GM23338 (cell line): ENCODE results near the gene LOXHD1. TPM values are rescaled to one million over a fixed set of nuclear protein-coding genes. Genes with fewer than 3 reads are reported as not detected.

ENCODE experiments used
- ATAC-seq: fragments of 200-7000 bp; cut with Tn5 transposase; 3 replicates; pipeline ENCODE4 v1.9.1; 2020
- DNase-seq: peaks from one replicate; pipeline ENCODE4 v3.0.0-alpha.2; 2015; ENCODE audit warnings: low spot score
- H2AFZ ChIP-seq: fragments of 200-600 bp; sonication (generic); 2 replicates; pipeline ENCODE4 v1.8.0; 2016; ENCODE audit warnings: antibody characterized with exemption, mild to moderate bottlenecking, moderate library complexity
- H3F3A ChIP-seq: fragments of 200-600 bp; sonication (generic); replicated peaks from 2 replicates; pipeline ENCODE4 v1.8.0; 2017; ENCODE audit warnings: antibody characterized with exemption, mixed run types, low read depth
- H3K27ac ChIP-seq: fragments of 200-600 bp; sonication (generic); 2 replicates; pipeline ENCODE4 v1.6.1; 2016; ENCODE audit warnings: low read depth
- H3K27me3 ChIP-seq: fragments of 200-600 bp; sonication (generic); 2 replicates; pipeline ENCODE4 v1.8.0; 2016; ENCODE audit warnings: mild to moderate bottlenecking, mixed run types, moderate library complexity; ENCODE audit not compliant: insufficient read depth
- H3K36me3 ChIP-seq: fragments of 200-600 bp; sonication (generic); 2 replicates; pipeline ENCODE4 v1.8.0; 2016; ENCODE audit warnings: mild to moderate bottlenecking; ENCODE audit not compliant: insufficient read depth
- H3K4me1 ChIP-seq: fragments of 200-600 bp; sonication (generic); 2 replicates; pipeline ENCODE4 v1.8.0; 2016; ENCODE audit warnings: mild to moderate bottlenecking, moderate library complexity; ENCODE audit not compliant: insufficient read depth
- H3K4me2 ChIP-seq: fragments of 200-600 bp; sonication (generic); 2 replicates; pipeline ENCODE4 v1.7.1; 2017; ENCODE audit warnings: mixed run types
- H3K4me3 ChIP-seq: fragments of 200-600 bp; sonication (generic); 2 replicates; pipeline ENCODE4 v1.6.1; 2016; ENCODE audit warnings: mixed run types
- H3K79me2 ChIP-seq: fragments of 200-600 bp; sonication (generic); replicated peaks from 2 replicates; pipeline ENCODE4 v1.8.0; 2017; ENCODE audit warnings: mild to moderate bottlenecking; ENCODE audit not compliant: insufficient read depth
- H3K9me2 ChIP-seq: fragments of 200-600 bp; sonication (generic); 2 replicates; pipeline ENCODE4 v1.8.0; 2017; ENCODE audit not compliant: insufficient read depth
- H4K20me1 ChIP-seq: fragments of 200-600 bp; sonication (generic); replicated peaks from 2 replicates; pipeline ENCODE4 v1.8.0; 2017; ENCODE audit warnings: mild to moderate bottlenecking; ENCODE audit not compliant: insufficient read depth
- H3K27ac Mint-ChIP-seq: 2 replicates; pipeline ENCODE4 v1.8.0; 2020; ENCODE audit warnings: inconsistent platforms, mild to moderate bottlenecking, moderate library complexity, mixed read lengths
- H3K27me3 Mint-ChIP-seq: 3 replicates; pipeline ENCODE4 v1.8.0; 2022; ENCODE audit warnings: low read depth, mild to moderate bottlenecking, moderate library complexity, mixed read lengths, inconsistent platforms; ENCODE audit not compliant: insufficient read depth, poor library complexity
- H3K36me3 Mint-ChIP-seq: 3 replicates; pipeline ENCODE4 v1.8.0; 2021; ENCODE audit warnings: low read depth, mild to moderate bottlenecking, inconsistent platforms, moderate library complexity, mixed read lengths
- H3K4me1 Mint-ChIP-seq: 3 replicates; pipeline ENCODE4 v1.8.0; 2020; ENCODE audit warnings: mild to moderate bottlenecking, inconsistent platforms, mixed read lengths
- H3K4me3 Mint-ChIP-seq: 3 replicates; pipeline ENCODE4 v1.8.0; 2021; ENCODE audit warnings: moderate library complexity, mild to moderate bottlenecking, inconsistent platforms, mixed read lengths
- H3K9me3 Mint-ChIP-seq: 3 replicates; pipeline ENCODE4 v1.8.0; 2020; ENCODE audit warnings: moderate library complexity, mild to moderate bottlenecking, inconsistent platforms, mixed read lengths
- CREB1 ChIP-seq: fragments of 250-450 bp; sonication (Bioruptor Pico); IDR thresholded peaks from 2 replicates; pipeline ENCODE4 v1.5.0; 2020; ENCODE audit warnings: low read depth, mild to moderate bottlenecking, moderate library complexity
- CTCF ChIP-seq, 2 experiments: fragments of 200-600 bp in 1 of 2; sonication (generic) in 1 of 2; conservative IDR thresholded peaks; 2 replicates each; pipeline versions ENCODE4 v1.5.1 to v1.6.1; 2016 to 2017; ENCODE audit warnings: antibody characterized with exemption in 2 of 2, low read depth in 2 of 2, mild to moderate bottlenecking in 2 of 2, moderate library complexity in 1 of 2
- EZH2 ChIP-seq: fragments of 200-600 bp; sonication (generic); IDR thresholded peaks from one replicate; pipeline ENCODE4 v1.8.0; 2017; ENCODE audit warnings: antibody characterized with exemption, mild to moderate bottlenecking, low read depth; ENCODE audit not compliant: unreplicated experiment
- EZH2phosphoT487 ChIP-seq: fragments of 200-600 bp; sonication (generic); IDR thresholded peaks from one replicate; pipeline ENCODE4 v1.8.1; 2018; ENCODE audit warnings: antibody characterized with exemption; ENCODE audit not compliant: unreplicated experiment
- JUNB ChIP-seq: IDR thresholded peaks from one replicate; pipeline ENCODE4 v1.6.1; 2016; ENCODE audit warnings: antibody characterized with exemption; ENCODE audit not compliant: unreplicated experiment
- NANOG ChIP-seq: IDR thresholded peaks from 2 replicates; pipeline ENCODE4 v1.6.1; 2016; ENCODE audit warnings: antibody characterized with exemption, borderline replicate concordance
- POLR2AphosphoS5 ChIP-seq: IDR thresholded peaks from 2 replicates; pipeline ENCODE4 v1.6.1; 2016; ENCODE audit warnings: antibody characterized with exemption, low read depth
- REST ChIP-seq: IDR thresholded peaks from one replicate; pipeline ENCODE4 v1.6.1; 2018; ENCODE audit warnings: antibody characterized with exemption; ENCODE audit not compliant: unreplicated experiment
- STAT1 ChIP-seq: IDR thresholded peaks from one replicate; pipeline ENCODE4 v1.6.1; 2016; ENCODE audit warnings: antibody characterized with exemption; ENCODE audit not compliant: unreplicated experiment
- ZNF114 ChIP-seq: fragments of 250-450 bp; sonication (Bioruptor Pico); IDR thresholded peaks from 2 replicates; pipeline ENCODE4 v1.5.0; 2020; ENCODE audit warnings: mild to moderate bottlenecking, moderate library complexity
- ZNF331 ChIP-seq: fragments of 250-450 bp; sonication (Bioruptor Pico); IDR thresholded peaks from 2 replicates; pipeline ENCODE4 v1.5.0; 2020; ENCODE audit warnings: low read depth, mild to moderate bottlenecking, moderate library complexity
- ZNF462 ChIP-seq: fragments of 250-450 bp; sonication (Bioruptor Pico); IDR thresholded peaks from 2 replicates; pipeline ENCODE4 v1.5.0; 2020; ENCODE audit warnings: mild to moderate bottlenecking, moderate library complexity
- polyA plus RNA-seq: library from polyadenylated mRNA; unstranded; fragments of >200 nt; fragmentation: Nextera tagmentation; extraction: Ambion mirVana; gene quantifications from 2 replicates; pipeline ENCODE4 v1.2.1, GENCODE V29; 2016
- total RNA-seq: library from RNA; depleted of rRNA; stranded (reverse); fragments of >200 nt; shearing (Covaris generic); gene quantifications from 2 replicates; pipeline ENCODE4 v1.2.3, GENCODE V29; 2014
- TF ChIP-seq, protein P1 (sequence below): IDR thresholded peaks from 2 replicates; pipeline ENCODE4 v1.6.1; 2016; ENCODE audit warnings: antibody characterized with exemption

Gene LOXHD1
- total and polyA plus RNA-seq, 2 experiments from 2014 or later, result 0.17 TPM; not detected in 1

DNA sequence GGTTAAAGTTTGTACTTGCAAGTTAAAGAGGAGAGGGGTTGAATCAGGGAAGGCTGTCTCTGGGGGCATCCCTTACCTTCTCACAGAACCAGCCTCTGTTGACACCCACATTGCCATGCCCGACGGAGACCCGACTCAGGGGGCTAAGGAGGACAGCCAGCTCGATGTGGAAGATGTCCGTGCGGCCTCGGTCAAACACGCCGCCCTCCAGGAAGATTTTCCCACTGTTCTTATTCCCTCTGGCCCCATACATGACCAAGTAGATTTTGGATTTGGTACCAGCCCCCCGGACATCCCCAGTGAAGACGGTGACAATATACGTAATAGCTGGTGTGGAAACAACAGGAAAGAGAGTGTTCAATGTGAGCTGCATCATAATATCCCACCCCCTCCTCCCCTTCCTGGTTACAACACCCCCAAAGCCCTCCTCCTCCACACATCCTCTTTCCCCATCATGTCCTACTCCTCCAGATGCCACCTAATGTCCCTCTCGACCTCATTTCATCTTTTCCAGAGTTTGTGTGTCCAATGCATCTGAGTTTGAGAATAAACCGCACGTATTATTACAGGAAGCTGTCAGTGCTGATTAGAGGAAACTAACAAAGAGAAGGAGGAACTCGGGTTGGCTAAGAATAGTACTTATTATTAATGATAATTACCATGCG lies 55.7 kb downstream of the LOXHD1 start:
- Mint-ChIP-seq H3K9me3 (no peaks in the 10 kb centered on the region), H3K27ac (no peak overlapping the region), H3K27me3 (peaks cover 2% of the 10 kb centered on the region), H3K4me1 (no peaks in the 10 kb centered on the region), H3K4me3 (no peak overlapping the region), H3K36me3 (no peaks in the 10 kb centered on the region)
- Histone ChIP-seq H3K4me3 (no peak overlapping the region), H2AFZ (no peak overlapping the region), H3K27me3 (no peaks in the 10 kb centered on the region), H3K27ac (no peak overlapping the region), H4K20me1 (no peaks in the 10 kb centered on the region), H3K4me2 (no peak overlapping the region), H3K4me1 (no peaks in the 10 kb centered on the region), H3K79me2 (no peaks in the 10 kb centered on the region), H3F3A (no peaks in the 10 kb centered on the region), H3K36me3 (no peaks in the 10 kb centered on the region), H3K9me2 (no peaks in the 10 kb centered on the region)
- ATAC-seq, result no peak
- TF ChIP-seq NANOG, result no peak
- no peak for TF ChIP-seq REST
- TF ChIP-seq EZH2phosphoT487, result no peak
- no peak for TF ChIP-seq JUNB
- TF ChIP-seq POLR2AphosphoS5, result no peak
- no peak for TF ChIP-seq ZNF114
- no peak for TF ChIP-seq ZNF331 (CRISPR knock-in tag)
- TF ChIP-seq CREB1, result no peak
- TF ChIP-seq CTCF (conservative IDR thresholded peaks at IDR 0.05; ENCODE audit: low read depth in 2 of 2), result no peak
- TF ChIP-seq STAT1, result no peak
- no peak for TF ChIP-seq EZH2
- no peak for TF ChIP-seq ZNF462 (CRISPR knock-in tag)
- TF ChIP-seq, protein P1, sequence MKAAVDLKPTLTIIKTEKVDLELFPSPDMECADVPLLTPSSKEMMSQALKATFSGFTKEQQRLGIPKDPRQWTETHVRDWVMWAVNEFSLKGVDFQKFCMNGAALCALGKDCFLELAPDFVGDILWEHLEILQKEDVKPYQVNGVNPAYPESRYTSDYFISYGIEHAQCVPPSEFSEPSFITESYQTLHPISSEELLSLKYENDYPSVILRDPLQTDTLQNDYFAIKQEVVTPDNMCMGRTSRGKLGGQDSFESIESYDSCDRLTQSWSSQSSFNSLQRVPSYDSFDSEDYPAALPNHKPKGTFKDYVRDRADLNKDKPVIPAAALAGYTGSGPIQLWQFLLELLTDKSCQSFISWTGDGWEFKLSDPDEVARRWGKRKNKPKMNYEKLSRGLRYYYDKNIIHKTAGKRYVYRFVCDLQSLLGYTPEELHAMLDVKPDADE, result no peak
- no peak for DNase-seq
